HEK293T (cell line): Measurements from ENCODE around the gene SUPT3H.

ENCODE experiments used
- CTBP1 ChIP-seq: fragments of 450-650 bp; IDR thresholded peaks from 2 replicates; pipeline ENCODE4 v1.6.1; 2016; ENCODE audit warnings: borderline replicate concordance
- ELF4 ChIP-seq: fragments of 450-650 bp; IDR thresholded peaks from 2 replicates; pipeline ENCODE4 v1.6.1; 2017; ENCODE audit warnings: antibody characterized with exemption
- FOXK2 ChIP-seq: fragments of 450-650 bp; IDR thresholded peaks from 2 replicates; pipeline ENCODE4 v1.6.1; 2016; ENCODE audit warnings: mild to moderate bottlenecking
- LEF1 ChIP-seq: fragments of 450-650 bp; IDR thresholded peaks from 2 replicates; pipeline ENCODE4 v1.6.1; 2017; ENCODE audit warnings: mild to moderate bottlenecking, borderline replicate concordance

DNA sequence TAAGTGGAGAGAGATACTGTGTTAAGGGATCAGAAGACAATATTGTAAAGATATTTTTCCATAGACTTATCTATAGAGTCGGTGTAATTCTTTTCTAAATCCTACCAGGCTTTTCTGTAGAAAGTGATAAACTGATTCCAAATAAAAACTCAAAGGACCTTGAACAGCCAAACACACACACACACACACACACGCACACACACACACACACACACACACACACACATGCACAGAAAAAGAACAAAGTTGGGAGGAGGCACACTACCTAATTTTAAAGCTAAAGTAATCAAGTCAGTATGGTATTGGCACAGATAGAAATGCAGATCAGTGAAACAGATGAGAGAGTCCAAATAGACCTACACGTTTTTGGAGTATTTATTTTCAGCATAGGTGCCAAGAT lies 534.0 kb downstream of the SUPT3H start:
- no peak for TF ChIP-seq ELF4
- no peak for TF ChIP-seq LEF1
- no peak for TF ChIP-seq FOXK2
- TF ChIP-seq CTBP1 = no peak
